H9 (cell line): Measurements from ENCODE around the gene PDZD8. TPM values are rescaled to one million over a fixed set of nuclear protein-coding genes. Genes with fewer than 3 reads are reported as not detected.

Experiments
- DNase-seq: peaks from one replicate; pipeline ENCODE4 v3.0.0-alpha.2; 2017
- H2AFZ ChIP-seq: one replicate; pipeline ENCODE4 v1.6.1; 2013; ENCODE audit warnings: mild to moderate bottlenecking, low read length, control low read depth, moderate library complexity
- H2AK5ac ChIP-seq: 2 replicates; pipeline ENCODE4 v1.6.1; 2013; ENCODE audit warnings: low read length, control low read depth, mixed read lengths; ENCODE audit not compliant: insufficient read length
- H2BK120ac ChIP-seq: one replicate; pipeline ENCODE4 v1.6.1; 2013; ENCODE audit warnings: low read depth, mild to moderate bottlenecking, low read length, control low read depth, inconsistent platforms; ENCODE audit not compliant: poor library complexity, severe bottlenecking
- H2BK12ac ChIP-seq: 2 replicates; pipeline ENCODE4 v1.6.1; 2013; ENCODE audit warnings: low read length, control low read depth, mixed read lengths, low read depth; ENCODE audit not compliant: insufficient read length
- H2BK15ac ChIP-seq: 2 replicates; pipeline ENCODE4 v1.6.1; 2013; ENCODE audit warnings: low read depth, low read length, control low read depth
- H2BK20ac ChIP-seq: one replicate; pipeline ENCODE4 v1.6.1; 2013; ENCODE audit warnings: low read depth, mild to moderate bottlenecking, low read length, control low read depth, inconsistent platforms; ENCODE audit not compliant: poor library complexity, severe bottlenecking
- H2BK5ac ChIP-seq: 2 replicates; pipeline ENCODE4 v1.6.1; 2013; ENCODE audit warnings: low read length, control low read depth, mixed read lengths; ENCODE audit not compliant: insufficient read length
- H3K14ac ChIP-seq: 2 replicates; pipeline ENCODE4 v1.6.1; 2013; ENCODE audit warnings: low read length, control low read depth; ENCODE audit not compliant: insufficient read depth
- H3K18ac ChIP-seq: 2 replicates; pipeline ENCODE4 v1.6.1; 2013; ENCODE audit warnings: low read depth, mild to moderate bottlenecking, mixed read lengths, low read length, control low read depth; ENCODE audit not compliant: insufficient read length
- H3K23ac ChIP-seq: 2 replicates; pipeline ENCODE4 v1.6.1; 2013; ENCODE audit warnings: low read length, control low read depth, mixed read lengths, low read depth; ENCODE audit not compliant: insufficient read length
- H3K23me2 ChIP-seq: 2 replicates; pipeline ENCODE4 v1.6.1; 2013; ENCODE audit warnings: low read depth, mild to moderate bottlenecking, mixed read lengths, low read length, control low read depth; ENCODE audit not compliant: insufficient read length, poor library complexity, severe bottlenecking
- H3K27ac ChIP-seq: 2 replicates; pipeline ENCODE4 v1.5.1; 2013; ENCODE audit warnings: low read length, control low read depth, mixed read lengths, low read depth; ENCODE audit not compliant: insufficient read length
- H3K27me3 ChIP-seq: 2 replicates; pipeline ENCODE4 v1.6.1; 2013; ENCODE audit warnings: low read length, control low read depth, inconsistent platforms; ENCODE audit not compliant: insufficient read depth
- H3K4ac ChIP-seq: 2 replicates; pipeline ENCODE4 v1.6.1; 2013; ENCODE audit warnings: low read depth, mild to moderate bottlenecking, control low read depth, inconsistent platforms, low read length, moderate library complexity
- H3K4me1 ChIP-seq: 2 replicates; pipeline ENCODE4 v1.6.1; 2013; ENCODE audit warnings: low read length, control low read depth, inconsistent platforms; ENCODE audit not compliant: insufficient read depth
- H3K4me2 ChIP-seq: 2 replicates; pipeline ENCODE4 v1.6.1; 2013; ENCODE audit warnings: low read length, control low read depth, mixed read lengths; ENCODE audit not compliant: insufficient read length, insufficient read depth
- H3K56ac ChIP-seq: 2 replicates; pipeline ENCODE4 v1.6.1; 2013; ENCODE audit warnings: low read depth, mild to moderate bottlenecking, mixed read lengths, low read length, control low read depth; ENCODE audit not compliant: insufficient read length
- H3K79me1 ChIP-seq: 2 replicates; pipeline ENCODE4 v1.6.1; 2013; ENCODE audit warnings: low read depth, mild to moderate bottlenecking, moderate library complexity, low read length, control low read depth, inconsistent platforms; ENCODE audit not compliant: insufficient read depth, poor library complexity, severe bottlenecking
- H3K79me2 ChIP-seq: 2 replicates; pipeline ENCODE4 v1.6.1; 2013; ENCODE audit warnings: low read length, control low read depth, inconsistent platforms; ENCODE audit not compliant: insufficient read depth
- H3K9ac ChIP-seq: 2 replicates; pipeline ENCODE4 v1.6.1; 2013; ENCODE audit warnings: low read length, control low read depth, mixed read lengths; ENCODE audit not compliant: insufficient read length; ENCODE audit errors: extremely low read depth
- H3K9me3 ChIP-seq: one replicate; pipeline ENCODE4 v1.6.1; 2013; ENCODE audit warnings: low read depth, low read length, inconsistent platforms; ENCODE audit not compliant: control insufficient read depth
- H3T11ph ChIP-seq: one replicate; pipeline ENCODE4 v1.6.1; 2013; ENCODE audit warnings: mild to moderate bottlenecking, low read length, control low read depth, inconsistent platforms
- H4K20me1 ChIP-seq: one replicate; pipeline ENCODE4 v1.6.1; 2013; ENCODE audit not compliant: control insufficient read depth, insufficient read length, insufficient read depth
- H4K5ac ChIP-seq: 2 replicates; pipeline ENCODE4 v1.6.1; 2013; ENCODE audit warnings: low read depth, mild to moderate bottlenecking, mixed read lengths, low read length, control low read depth; ENCODE audit not compliant: insufficient read length
- H4K8ac ChIP-seq: replicated peaks from 2 replicates; pipeline ENCODE4 v1.6.1; 2013; ENCODE audit warnings: low read length, control low read depth, mixed read lengths, low read depth; ENCODE audit not compliant: insufficient read length
- H4K91ac ChIP-seq: 2 replicates; pipeline ENCODE4 v1.6.1; 2013; ENCODE audit warnings: low read depth, mild to moderate bottlenecking, moderate library complexity, mixed read lengths, low read length, control low read depth; ENCODE audit not compliant: insufficient read length
- H3K27ac Mint-ChIP-seq, 3 experiments: 2 replicates in 2 of 3; 3 replicates in 1 of 3; pipeline ENCODE4 v1.8.0; 2020 to 2021; ENCODE audit warnings: mixed read lengths in 3 of 3, mild to moderate bottlenecking in 1 of 3, moderate library complexity in 1 of 3
- H3K27me3 Mint-ChIP-seq: 2 replicates; pipeline ENCODE4 v1.8.0; 2021; ENCODE audit warnings: low read depth, mild to moderate bottlenecking, moderate library complexity, mixed read lengths
- H3K36me3 Mint-ChIP-seq, 3 experiments: 2 replicates in 2 of 3; 3 replicates in 1 of 3; pipeline ENCODE4 v1.8.0; 2020 to 2021; ENCODE audit warnings: low read depth in 3 of 3, mixed read lengths in 3 of 3; ENCODE audit not compliant: insufficient read depth in 1 of 3
- H3K4me1 Mint-ChIP-seq, 2 experiments: 2 replicates each; pipeline ENCODE4 v1.8.0; 2020; ENCODE audit warnings: mixed read lengths in 2 of 2
- H3K4me3 Mint-ChIP-seq, 2 experiments: 2 replicates in 1 of 2; 3 replicates in 1 of 2; pipeline ENCODE4 v1.8.0; 2020 to 2021; ENCODE audit warnings: mild to moderate bottlenecking in 2 of 2, mixed read lengths in 2 of 2, moderate library complexity in 1 of 2
- H3K9me3 Mint-ChIP-seq, 2 experiments: 2 replicates in 1 of 2; 3 replicates in 1 of 2; pipeline ENCODE4 v1.8.0; 2020; ENCODE audit warnings: mild to moderate bottlenecking in 2 of 2, mixed read lengths in 2 of 2, moderate library complexity in 1 of 2
- WGBS: extraction: QIAGEN DNeasy Blood & Tissue Kit; methylation state at CpG from one replicate; pipeline ENCODE4 v1.1.7; 2013; ENCODE audit warnings: missing lambda C conversion rate, low lambda C conversion rate, mixed read lengths; ENCODE audit not compliant: insufficient read length; ENCODE audit errors: extremely low coverage; 5-methylcytosine and 5-hydroxymethylcytosine counted together
- total RNA-seq: library from RNA; stranded (reverse); gene quantifications from 2 replicates; pipeline ENCODE4 v1.2.1, GENCODE V29; 2021
- TF ChIP-seq, protein P1 (sequence below): fragments of 200-600 bp; sonication (generic); conservative IDR thresholded peaks from 3 replicates; pipeline ENCODE4 v1.8.0; 2021; ENCODE audit warnings: antibody characterized with exemption, mild to moderate bottlenecking

Gene PDZD8
- total RNA-seq, 1 experiment from 2014 or later, result 38.2 TPM

DNA sequence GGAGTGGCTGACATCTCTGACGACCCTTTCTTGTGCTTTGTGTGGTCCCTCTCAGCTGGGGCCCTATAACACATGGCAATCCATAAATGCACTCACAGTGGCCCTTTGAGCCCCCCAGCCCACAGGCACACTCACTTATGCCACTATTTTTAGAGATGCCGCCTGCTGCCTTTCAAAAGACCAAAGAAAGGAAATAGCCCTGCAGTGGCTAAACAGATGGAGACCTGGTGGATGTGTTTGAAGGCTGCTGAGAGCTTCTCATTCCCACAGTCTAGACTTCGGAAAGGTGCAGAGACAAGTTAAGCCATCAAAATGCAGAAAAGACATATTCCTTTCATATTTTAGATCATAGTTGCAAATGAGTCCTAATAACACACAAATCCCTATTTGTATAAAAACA lies 42.0 kb upstream of the PDZD8 start:
- no peak overlapping the region; the same call in 1 of the 2 replicates for H3K14ac ChIP-seq
- no peaks in the 10 kb centered on the region for H3K23me2 ChIP-seq
- H3K27me3 ChIP-seq, result no peaks in the 10 kb centered on the region
- Mint-ChIP-seq H3K4me3 (no peak overlapping the region), H3K27ac (peak overlapping the region in 1 of 3 experiments; percentile 52; a peak in 1 of 7 replicates), H3K27me3 (peaks cover 4% of the 10 kb centered on the region), H3K4me1 (peaks cover 0 to 6% of the 10 kb centered on the region in 2 experiments; a peak in 2 of 4 replicates), H3K36me3 (peaks cover 0 to 2% (median 0%) of the 10 kb centered on the region in 3 experiments; a peak in 1 of 7 replicates), H3K9me3 (peaks cover 4% of the 10 kb centered on the region in 2 experiments; a peak in 2 of 5 replicates)
- H3K56ac ChIP-seq, result no peak overlapping the region
- no peaks in the 10 kb centered on the region for H3K4me1 ChIP-seq
- H3T11ph ChIP-seq, result no peak overlapping the region
- H2BK5ac ChIP-seq, result no peak overlapping the region
- H2AK5ac ChIP-seq, result no peak overlapping the region
- DNase-seq, result no peak
- H3K79me2 ChIP-seq, result no peaks in the 10 kb centered on the region
- no peak overlapping the region for H3K9ac ChIP-seq
- no peak overlapping the region for H3K4ac ChIP-seq
- TF ChIP-seq, protein P1, sequence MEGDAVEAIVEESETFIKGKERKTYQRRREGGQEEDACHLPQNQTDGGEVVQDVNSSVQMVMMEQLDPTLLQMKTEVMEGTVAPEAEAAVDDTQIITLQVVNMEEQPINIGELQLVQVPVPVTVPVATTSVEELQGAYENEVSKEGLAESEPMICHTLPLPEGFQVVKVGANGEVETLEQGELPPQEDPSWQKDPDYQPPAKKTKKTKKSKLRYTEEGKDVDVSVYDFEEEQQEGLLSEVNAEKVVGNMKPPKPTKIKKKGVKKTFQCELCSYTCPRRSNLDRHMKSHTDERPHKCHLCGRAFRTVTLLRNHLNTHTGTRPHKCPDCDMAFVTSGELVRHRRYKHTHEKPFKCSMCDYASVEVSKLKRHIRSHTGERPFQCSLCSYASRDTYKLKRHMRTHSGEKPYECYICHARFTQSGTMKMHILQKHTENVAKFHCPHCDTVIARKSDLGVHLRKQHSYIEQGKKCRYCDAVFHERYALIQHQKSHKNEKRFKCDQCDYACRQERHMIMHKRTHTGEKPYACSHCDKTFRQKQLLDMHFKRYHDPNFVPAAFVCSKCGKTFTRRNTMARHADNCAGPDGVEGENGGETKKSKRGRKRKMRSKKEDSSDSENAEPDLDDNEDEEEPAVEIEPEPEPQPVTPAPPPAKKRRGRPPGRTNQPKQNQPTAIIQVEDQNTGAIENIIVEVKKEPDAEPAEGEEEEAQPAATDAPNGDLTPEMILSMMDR, result no peak
- H4K5ac ChIP-seq, result no peak overlapping the region
- no peaks in the 10 kb centered on the region for H4K20me1 ChIP-seq
- no peak overlapping the region for H2BK15ac ChIP-seq
- H4K91ac ChIP-seq, result no peak overlapping the region
- H2BK120ac ChIP-seq, result no peak overlapping the region
- H3K9me3 ChIP-seq, result no peaks in the 10 kb centered on the region
- no peaks in the 10 kb centered on the region for H3K79me1 ChIP-seq
- no peak overlapping the region for H3K27ac ChIP-seq
- no peak overlapping the region for H2BK20ac ChIP-seq
- H2BK12ac ChIP-seq, result no peak overlapping the region
- H2AFZ ChIP-seq, result no peak overlapping the region
- no peak overlapping the region for H3K4me2 ChIP-seq
- no peak overlapping the region for H3K23ac ChIP-seq
- H4K8ac ChIP-seq, result no peak overlapping the region
- no CpG with 5 or more reads among the region's 3 CpGs for WGBS
- H3K18ac ChIP-seq, result no peak overlapping the region
